ENCODE results near the gene C6orf136. TPM values are rescaled to one million over a fixed set of nuclear protein-coding genes. Genes with fewer than 3 reads are reported as not detected.

C6orf136 gene
- total and polyA plus RNA-seq, 9 of the 15 experiments (the other 6 are each of a cell fraction or from before 2014, with no cell fraction given) = 14.1 to 63.1 (median 18.4) TPM

DNA sequence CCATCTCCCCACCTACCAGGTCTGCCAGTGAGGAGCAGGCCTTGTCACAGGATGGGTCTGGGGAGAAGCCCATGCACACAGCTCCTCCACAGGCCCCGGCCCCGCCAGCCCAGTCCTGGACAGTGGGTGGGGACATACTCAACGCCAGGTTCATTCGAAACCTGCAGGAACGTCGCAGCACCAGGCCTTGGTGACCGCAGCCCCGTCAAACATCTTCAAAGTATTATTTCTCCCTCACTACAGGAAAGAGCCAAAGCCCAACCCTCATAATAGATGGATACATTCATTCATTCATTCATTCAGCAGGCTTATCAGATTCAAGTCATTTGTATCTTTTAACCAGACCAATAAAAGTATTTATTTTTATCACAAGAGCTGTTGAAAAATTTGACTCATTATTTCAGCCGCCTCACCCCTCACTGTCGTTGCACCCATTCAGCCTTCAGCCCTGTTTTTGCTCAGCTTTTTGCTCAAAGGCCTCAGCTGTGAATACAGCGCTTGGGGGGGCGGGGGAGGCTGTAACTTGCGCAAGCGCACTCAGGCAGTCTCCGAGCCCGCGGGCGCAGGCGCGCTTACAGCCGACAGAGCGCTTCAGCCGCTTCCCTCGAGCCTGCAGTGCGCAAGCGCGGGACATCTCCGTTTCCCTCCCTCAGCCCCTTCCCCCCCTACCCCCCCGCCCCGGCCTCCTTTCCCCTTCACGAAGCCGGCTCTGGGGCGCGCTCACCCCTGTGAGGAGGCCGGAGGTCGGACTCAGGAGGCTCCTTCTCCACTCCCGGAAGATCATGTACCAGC, at the start of gene C6orf136 (continued):
- TF ChIP-seq THRB (CRISPR knock-in tag; conservative IDR thresholded peaks at IDR 0.05) = no peak
- TF ChIP-seq PPARD (CRISPR knock-in tag; IDR thresholded peaks at IDR 0.05) = no peak
- peak; percentile 63 for TF ChIP-seq HNRNPLL (IDR thresholded peaks at IDR 0.05; ENCODE audit: low read depth, low read length, poor library complexity, severe bottlenecking)
- TF ChIP-seq, protein P1, sequence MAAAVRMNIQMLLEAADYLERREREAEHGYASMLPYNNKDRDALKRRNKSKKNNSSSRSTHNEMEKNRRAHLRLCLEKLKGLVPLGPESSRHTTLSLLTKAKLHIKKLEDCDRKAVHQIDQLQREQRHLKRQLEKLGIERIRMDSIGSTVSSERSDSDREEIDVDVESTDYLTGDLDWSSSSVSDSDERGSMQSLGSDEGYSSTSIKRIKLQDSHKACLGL (CRISPR knock-in tag; IDR thresholded peaks at IDR 0.05; ENCODE audit: borderline replicate concordance, poor library complexity, severe bottlenecking) = peak; percentile 16
- no peak for TF ChIP-seq HDGF (IDR thresholded peaks at IDR 0.05)
- no peak for TF ChIP-seq TCFL5 (CRISPR knock-in tag; conservative IDR thresholded peaks at IDR 0.05)
- peak; percentile 82 for TF ChIP-seq DACH1 (IDR thresholded peaks at IDR 0.05; ENCODE audit: partially characterized antibody)
- TF ChIP-seq SETDB1 (IDR thresholded peaks at IDR 0.05; ENCODE audit: low read length) = no peak
- TF ChIP-seq SIRT6 (IDR thresholded peaks at IDR 0.05; ENCODE audit: low read depth, low read length) = no peak
- TF ChIP-seq NR2C2 (CRISPR knock-in tag; IDR thresholded peaks at IDR 0.05) = no peak
- TF ChIP-seq NR2C2 (tag; IDR thresholded peaks at IDR 0.05) = no peak
- TF ChIP-seq XRCC5 (IDR thresholded peaks at IDR 0.05; ENCODE audit: low read depth, low read length) = peak; percentile 80
- peak; percentile 22; the same call in 1 of the 2 replicates for TF ChIP-seq ATF7 (IDR thresholded peaks at IDR 0.05)
- peak; percentile 69; the same call in 1 of the 2 replicates for TF ChIP-seq CBFB (CRISPR knock-in tag; IDR thresholded peaks at IDR 0.05)
- peak; percentile 96 to 97 for TF ChIP-seq NRF1 (conservative IDR thresholded peaks at IDR 0.05 in 1 of 2, IDR thresholded peaks at IDR 0.05 in 1 of 2)
- 0 out of 2 replicates have a peak, but pooled peaks have one; percentile 17 for TF ChIP-seq GABPB1 (CRISPR knock-in tag; IDR thresholded peaks at IDR 0.05)
- no peak for TF ChIP-seq YY1 (IDR thresholded peaks at IDR 0.05; ENCODE audit: borderline replicate concordance in 1 of 3, control insufficient read depth in 1 of 3, extremely low read depth in 1 of 3, insufficient read depth in 3 of 3, insufficient read length in 1 of 3, insufficient replicate concordance in 2 of 3, low read depth in 1 of 3, low read length in 2 of 3)
- no peak for TF ChIP-seq NKRF (IDR thresholded peaks at IDR 0.05; ENCODE audit: borderline replicate concordance)
- TF ChIP-seq MXI1 (IDR thresholded peaks at IDR 0.05; ENCODE audit: low read depth, low read length) = no peak
- TF ChIP-seq LEF1 (IDR thresholded peaks at IDR 0.05) = no peak
- 0 out of 2 replicates have a peak, but pooled peaks have one; percentile 6 for TF ChIP-seq FOSL1 (tag; conservative IDR thresholded peaks at IDR 0.05)
- peak; percentile 52 for TF ChIP-seq TBP (optimal IDR thresholded peaks at IDR 0.05; ENCODE audit: low read depth, low read length)
- TF ChIP-seq FOXM1 (IDR thresholded peaks at IDR 0.05; ENCODE audit: low read depth) = 0 out of 2 replicates have a peak, but pooled peaks have one; percentile 23
- no peak for TF ChIP-seq FOXM1 (CRISPR knock-in tag; IDR thresholded peaks at IDR 0.05; ENCODE audit: low read depth)
- no peak for TF ChIP-seq FOXA1 (IDR thresholded peaks at IDR 0.05; ENCODE audit: borderline replicate concordance)

All from K562 (cell line).